Activated naive CD4-positive, alpha-beta T cell treated with anti-CD3 and anti-CD28 coated beads, Interleukin-2, amount 50 U/mL, for 72 hours (primary cell): ENCODE data around the gene GPATCH1. TPM values are rescaled to one million over a fixed set of nuclear protein-coding genes. Genes with fewer than 3 reads are reported as not detected.
"Not testable (repeated sequence)": the region's sequence is repeated elsewhere in the genome, so short reads cannot be mapped to it uniquely, and the experiment has no call there.

Experiments
- ATAC-seq, 2 donors: fragments of 150-1000 bp; cut with Tn5 transposase; 2 replicates each; pipeline ENCODE4 v1.10.0; 2021; ENCODE audit warnings: mild to moderate bottlenecking in 2 of 2, moderate library complexity in 2 of 2
- DNase-seq, 2 donors: peaks; one replicate each; pipeline ENCODE4 v3.0.0; 2021 to 2022; ENCODE audit warnings: low spot score in 2 of 2
- H3K27ac Mint-ChIP-seq, 2 donors: one replicate each; pipeline ENCODE4 v1.8.0; 2022; ENCODE audit warnings: mild to moderate bottlenecking in 2 of 2, mixed read lengths in 2 of 2
- H3K36me3 Mint-ChIP-seq, 2 donors: one replicate each; pipeline ENCODE4 v1.8.0; 2022; ENCODE audit warnings: mixed read lengths in 2 of 2
- H3K9me3 Mint-ChIP-seq, 2 donors: one replicate each; pipeline ENCODE4 v1.8.0; 2022; ENCODE audit warnings: mixed read lengths in 2 of 2
- total RNA-seq, 2 donors: library from RNA; stranded (reverse); gene quantifications; one replicate each; pipeline ENCODE4 v1.2.3, GENCODE V29; 2022

The GPATCH1 gene
- total RNA-seq, 2 donors from 2014 or later, result 12.9 to 15.6 TPM

DNA sequence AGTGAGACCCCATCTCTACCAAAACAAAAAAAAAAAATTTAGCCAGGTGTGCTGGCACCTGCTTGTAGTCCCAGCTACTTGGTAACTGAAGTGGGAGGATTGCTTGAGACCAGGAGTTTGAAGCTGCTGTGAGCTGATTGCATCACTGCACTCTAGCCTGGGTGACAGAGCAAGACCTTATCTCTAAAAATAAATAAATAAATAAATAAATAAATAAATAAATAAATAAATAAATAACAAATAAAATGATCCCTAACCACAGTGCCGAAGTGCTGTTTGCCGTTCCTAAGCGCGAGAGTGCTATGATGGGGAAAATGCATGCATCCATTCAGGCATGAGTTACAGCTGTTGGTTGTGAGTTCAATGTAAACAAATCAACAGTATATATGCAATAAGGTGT is 78.2 kb downstream of the GPATCH1 start:
- peaks cover 0 to 8% of the 10 kb centered on the region in 2 donors for H3K36me3 Mint-ChIP-seq
- ATAC-seq, result no peak
- H3K27ac Mint-ChIP-seq, result no peak overlapping the region
- H3K9me3 Mint-ChIP-seq, result peaks cover 4 to 5% of the 10 kb centered on the region in 2 donors
- no peak for DNase-seq

DNA sequence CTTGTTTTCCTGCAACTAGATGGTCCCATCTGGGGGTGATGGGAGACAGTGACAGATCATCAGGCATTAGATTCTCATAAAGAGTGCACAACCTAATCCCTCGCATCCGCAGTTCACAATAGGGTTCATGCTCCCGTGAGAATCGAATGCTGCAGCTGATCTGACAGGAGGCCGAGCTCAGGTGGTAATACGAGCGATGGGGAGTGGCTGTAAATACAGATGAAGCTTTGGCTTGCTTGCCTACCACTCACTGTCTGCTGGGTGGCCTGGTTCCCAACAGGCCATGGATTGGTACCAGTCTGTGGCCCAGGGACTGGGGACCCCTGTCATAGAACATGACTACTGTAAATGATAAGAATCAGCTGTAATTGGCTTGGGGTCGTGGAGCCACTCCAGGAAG is 78.9 kb downstream of the GPATCH1 start:
- ATAC-seq, result peak in 1 of 2 donors; percentile 17
- H3K36me3 Mint-ChIP-seq, result peaks cover 0 to 8% of the 10 kb centered on the region in 2 donors
- peak overlapping the region in 1 of 2 donors; percentile 78 for H3K27ac Mint-ChIP-seq
- peaks cover 4 to 5% of the 10 kb centered on the region in 2 donors for H3K9me3 Mint-ChIP-seq
- no peak for DNase-seq

DNA sequence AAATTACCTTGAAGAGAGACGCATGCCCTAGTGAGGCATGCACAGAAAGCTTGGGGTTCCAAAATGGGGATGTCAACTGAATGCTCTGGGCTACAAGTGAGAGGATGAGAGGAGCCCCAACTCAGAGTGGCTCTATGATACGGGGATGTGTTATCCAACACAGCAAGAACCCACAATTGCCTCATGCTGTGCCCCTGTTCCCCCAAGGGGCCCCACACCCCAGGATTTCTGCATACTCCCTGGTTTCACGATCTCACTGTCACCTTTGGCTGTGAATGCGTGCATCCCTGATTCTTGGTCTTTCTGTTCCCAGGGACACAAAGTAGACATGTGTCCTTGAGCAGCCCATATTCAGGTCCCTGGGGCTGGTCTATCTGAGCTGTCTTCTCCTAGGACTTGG is 80.2 kb downstream of the GPATCH1 start:
- Mint-ChIP-seq H3K36me3 (peaks cover 0 to 8% of the 10 kb centered on the region in 2 donors), H3K27ac (peak overlapping the region in 1 of 2 donors; percentile 78), H3K9me3 (peaks cover 4 to 5% of the 10 kb centered on the region in 2 donors)
- DNase-seq (no peak), ATAC-seq (no peak)

DNA sequence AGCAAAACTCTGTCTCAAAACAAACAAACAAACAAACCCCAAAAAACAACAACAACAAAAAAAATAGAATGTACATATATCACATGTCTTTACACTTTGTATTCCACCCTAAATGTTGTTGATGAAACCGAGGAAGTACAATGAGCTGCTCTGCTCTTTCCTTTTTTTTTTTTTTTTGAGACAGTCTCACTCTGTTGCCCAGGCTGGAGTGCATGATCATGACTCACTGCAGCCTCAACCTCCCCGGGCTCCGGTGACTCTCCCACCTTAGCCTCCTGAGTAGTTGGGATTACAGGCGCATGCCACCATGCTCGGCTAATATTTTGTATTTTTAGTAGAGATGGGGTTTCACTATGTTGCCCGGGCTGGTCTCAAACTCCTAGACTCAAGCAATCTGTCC is 82.5 kb downstream of the GPATCH1 start:
- Mint-ChIP-seq H3K9me3 (peaks cover 9% of the 10 kb centered on the region in 2 donors), H3K27ac (no peak overlapping the region), H3K36me3 (peaks cover 0 to 13% of the 10 kb centered on the region in 2 donors)
- no peak for DNase-seq
- no peak for ATAC-seq

DNA sequence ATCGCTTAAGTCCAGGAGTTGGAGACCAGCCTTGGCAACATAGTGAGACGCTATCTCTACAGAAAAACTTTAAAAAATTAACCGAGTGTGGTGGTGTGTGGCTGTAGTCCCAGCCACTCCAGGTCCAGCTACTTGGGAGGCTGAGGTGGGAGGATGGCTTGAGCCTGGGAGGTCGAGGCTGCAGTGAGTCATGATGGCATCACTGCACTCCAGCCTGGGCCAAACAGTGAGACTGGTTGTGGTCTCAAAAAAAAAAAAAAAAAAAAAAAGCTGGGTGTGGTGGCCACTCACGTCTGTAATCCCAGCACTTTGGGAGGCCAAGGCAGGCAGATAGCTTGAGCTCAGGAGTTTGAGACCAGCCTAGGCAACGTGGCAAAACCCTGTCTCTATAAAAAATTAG is 85.1 kb downstream of the GPATCH1 start:
- not testable (repeated sequence) for H3K27ac Mint-ChIP-seq, H3K9me3 Mint-ChIP-seq, DNase-seq
- H3K36me3 Mint-ChIP-seq, result peaks cover 0 to 13% of the 10 kb centered on the region in 2 donors
- peak in 1 of 2 donors; percentile 31 for ATAC-seq

DNA sequence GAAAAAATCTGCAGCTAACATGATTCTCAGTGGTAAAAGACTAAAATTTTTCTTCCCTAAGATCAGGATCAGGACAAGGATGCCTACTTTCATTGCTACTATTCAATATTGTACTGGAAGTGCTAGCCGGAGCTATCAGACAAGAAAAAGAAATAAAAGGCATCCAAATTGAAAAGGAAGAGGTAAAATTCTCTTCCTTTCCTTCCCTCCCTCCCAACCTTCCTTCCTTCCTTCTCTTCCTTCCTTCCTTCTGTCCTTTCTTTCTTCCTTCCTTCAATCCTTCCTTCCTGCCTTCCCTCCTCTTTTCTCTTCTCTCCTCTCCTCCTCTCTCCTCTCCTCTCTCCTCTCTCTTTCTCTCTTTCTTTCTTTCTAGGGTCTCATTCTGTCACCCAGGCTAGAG is 86.5 kb downstream of the GPATCH1 start:
- H3K9me3 Mint-ChIP-seq, result peaks cover 5 to 6% of the 10 kb centered on the region in 2 donors
- ATAC-seq (no peak), DNase-seq (no peak)
- no peak overlapping the region for H3K27ac Mint-ChIP-seq
- peaks cover 3 to 16% of the 10 kb centered on the region in 2 donors for H3K36me3 Mint-ChIP-seq

DNA sequence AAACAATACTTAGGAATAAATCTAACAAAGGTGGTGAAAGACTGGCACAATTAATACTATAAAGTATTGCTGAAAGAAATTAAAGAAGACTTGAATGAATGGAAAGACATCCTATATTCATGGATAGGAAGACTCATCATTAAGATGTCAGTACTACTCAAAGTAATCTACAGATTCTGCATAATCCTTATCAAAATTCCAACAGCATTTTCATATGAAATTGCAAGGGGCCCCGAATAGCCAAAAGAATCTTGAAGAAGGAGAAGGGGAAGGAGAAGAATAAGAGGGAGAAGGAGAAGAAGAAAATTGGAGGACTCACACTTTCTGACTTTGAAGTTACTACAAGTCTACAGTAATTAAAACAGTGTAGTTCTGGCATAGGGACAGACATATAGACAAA is 87.5 kb downstream of the GPATCH1 start:
- Mint-ChIP-seq H3K27ac (no peak overlapping the region), H3K9me3 (peaks cover 5 to 6% of the 10 kb centered on the region in 2 donors)

DNA sequence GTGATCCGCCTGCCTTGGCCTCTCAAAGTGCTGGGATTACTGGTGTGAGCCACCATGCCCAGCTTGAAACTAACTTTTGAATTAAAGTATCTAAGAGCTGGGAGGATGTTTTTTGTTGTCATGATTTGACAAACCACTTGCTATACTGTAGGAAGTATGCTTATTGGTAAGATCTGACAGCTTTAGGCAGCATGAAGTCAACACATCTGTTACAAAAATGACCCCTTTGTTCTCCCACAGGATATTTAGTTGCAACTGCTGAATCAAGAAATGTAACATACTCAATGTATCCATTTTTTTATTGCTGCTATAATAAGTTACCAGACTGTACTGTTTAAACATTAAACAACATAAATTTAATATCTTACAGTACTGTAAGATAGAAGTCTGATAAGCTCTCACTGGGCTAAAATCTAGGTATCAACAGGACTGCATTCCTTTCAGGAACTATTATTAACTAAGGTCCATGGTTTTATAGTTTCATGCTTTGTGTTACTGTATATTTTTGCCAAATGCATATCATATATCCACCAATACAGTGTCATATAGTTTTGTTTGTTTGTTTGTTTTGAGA is 90.3 kb downstream of the GPATCH1 start:
- ATAC-seq (no peak), DNase-seq (no peak)
- peaks cover 18 to 24% of the 10 kb centered on the region in 2 donors for H3K36me3 Mint-ChIP-seq
- peaks cover 5 to 6% of the 10 kb centered on the region in 2 donors for H3K9me3 Mint-ChIP-seq
- H3K27ac Mint-ChIP-seq, result no peak overlapping the region

More for the DNA sequence above, 87.5 kb downstream of the GPATCH1 start:
- DNase-seq (no peak), ATAC-seq (no peak)
- peaks cover 7 to 19% of the 10 kb centered on the region in 2 donors for H3K36me3 Mint-ChIP-seq

DNA sequence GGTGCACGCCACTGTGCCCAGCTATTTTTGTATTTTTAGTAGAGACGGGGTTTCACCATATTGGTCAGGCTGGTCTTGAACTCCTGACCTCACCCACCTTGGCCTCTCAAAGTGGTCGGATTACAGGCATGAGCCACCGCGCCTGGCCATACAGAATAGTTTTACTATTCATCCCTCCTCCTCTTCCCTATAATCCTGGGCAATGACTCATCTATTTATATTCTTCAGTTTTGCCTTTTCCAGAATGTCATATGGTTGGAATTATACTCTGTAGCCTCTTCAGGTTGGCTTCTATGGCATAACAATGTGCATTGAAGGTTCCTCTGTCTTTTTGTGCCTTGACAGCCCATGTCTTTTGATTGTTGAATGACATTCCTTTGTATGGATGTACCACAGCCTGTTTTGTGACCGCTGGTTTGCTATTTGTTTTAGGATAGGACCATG is 91.0 kb downstream of the GPATCH1 start:
- ATAC-seq (no peak), DNase-seq (no peak)
- H3K27ac Mint-ChIP-seq, result no peak overlapping the region

DNA sequence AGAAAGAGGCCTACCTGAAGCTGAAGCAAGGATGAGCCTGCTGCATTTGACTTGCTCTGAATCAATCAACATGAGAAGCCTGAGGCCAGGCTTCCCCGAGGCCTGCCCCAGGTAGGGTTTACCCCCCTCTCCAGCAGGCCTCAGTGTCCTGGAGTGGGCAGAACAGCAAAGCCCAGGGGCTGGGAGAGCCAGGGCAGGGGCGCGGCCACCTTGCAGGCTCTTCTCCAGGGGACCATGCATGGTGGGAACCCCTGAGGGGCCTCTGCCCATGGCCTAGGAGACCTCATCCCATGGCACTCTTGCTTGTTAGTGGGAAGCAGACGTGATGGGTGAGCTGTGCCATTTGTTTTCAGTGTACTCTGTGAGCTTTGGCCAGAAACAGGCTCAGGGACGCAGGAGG is 93.2 kb downstream of the GPATCH1 start:
- DNase-seq, result no peak
- Mint-ChIP-seq H3K27ac (no peak overlapping the region), H3K9me3 (no peaks in the 10 kb centered on the region), H3K36me3 (peaks cover 19 to 20% of the 10 kb centered on the region in 2 donors)
- no peak for ATAC-seq

More for the DNA sequence above, 91.0 kb downstream of the GPATCH1 start:
- Mint-ChIP-seq H3K9me3 (peaks cover 5 to 6% of the 10 kb centered on the region in 2 donors), H3K36me3 (peaks cover 20 to 30% of the 10 kb centered on the region in 2 donors)

DNA sequence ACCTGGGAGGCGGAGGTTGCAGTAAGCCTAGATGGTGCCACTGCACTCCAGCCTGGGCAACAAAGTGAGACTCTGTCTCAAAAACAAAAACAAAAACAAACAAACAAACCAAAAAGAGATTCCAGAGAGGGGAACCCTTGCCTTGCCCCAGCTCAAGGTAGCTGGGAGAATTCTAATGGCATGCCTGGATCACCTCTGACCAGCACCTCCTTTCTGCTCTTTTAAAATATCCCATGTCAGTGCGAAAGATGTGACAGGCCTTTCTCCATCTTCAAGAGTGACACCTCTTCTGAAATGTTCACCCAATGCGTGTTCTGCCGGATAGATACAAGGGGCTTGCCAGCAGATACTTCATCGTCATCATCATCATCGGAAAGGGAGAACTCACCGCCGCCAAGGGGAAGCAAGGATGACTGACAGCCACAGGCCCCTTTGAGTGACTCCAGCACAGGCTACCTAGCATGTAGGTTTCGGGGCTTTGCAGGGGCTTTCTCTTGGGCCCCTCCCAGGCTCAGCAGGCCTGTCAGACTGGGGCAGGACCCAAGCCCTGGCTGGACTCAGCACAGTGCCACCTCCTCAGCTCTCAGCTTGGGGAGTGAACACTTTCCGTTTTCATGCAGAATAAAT is 94.3 kb downstream of the GPATCH1 start:
- Mint-ChIP-seq H3K9me3 (no peaks in the 10 kb centered on the region), H3K36me3 (peaks cover 18 to 20% of the 10 kb centered on the region in 2 donors), H3K27ac (peak overlapping the region in 1 of 2 donors; percentile 96)
- no peak for DNase-seq
- no peak for ATAC-seq

DNA sequence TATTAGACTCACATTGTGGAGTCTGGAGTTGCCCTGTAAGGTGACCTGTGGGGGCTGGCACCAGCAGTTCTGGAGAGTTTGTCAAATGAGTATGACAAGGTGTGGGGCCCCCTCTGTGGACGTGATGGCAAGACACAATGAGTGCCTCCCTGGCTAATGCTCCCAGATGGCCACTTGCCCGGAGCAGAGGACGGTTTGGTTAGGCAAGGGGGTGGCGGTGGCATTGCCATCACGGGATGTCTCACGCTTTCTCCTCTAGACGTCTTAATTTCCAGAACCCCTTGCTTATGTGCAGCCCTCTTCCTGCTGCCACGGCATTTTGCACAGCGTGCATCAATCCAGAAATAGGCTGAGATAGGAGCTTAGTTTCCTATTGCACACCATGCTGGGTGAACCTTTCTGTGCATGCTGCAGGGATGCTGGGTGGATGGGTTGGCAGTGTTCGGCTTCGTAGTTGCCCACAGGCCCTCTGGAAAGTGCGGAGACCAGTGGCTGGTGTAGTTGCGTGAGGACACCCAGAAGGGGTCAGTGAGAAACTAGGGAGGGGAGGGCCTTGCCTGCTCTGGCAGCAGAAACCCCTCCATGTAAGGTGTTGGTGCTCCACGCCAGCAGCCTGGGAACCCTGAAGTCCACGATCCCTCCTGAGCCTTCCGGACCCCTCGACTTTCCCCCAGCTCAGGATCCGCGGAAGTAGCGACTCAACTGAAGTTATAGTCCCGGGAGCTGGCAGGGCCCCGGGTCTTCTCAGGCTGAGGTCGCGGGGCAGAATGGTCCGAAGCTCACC is 95.1 kb downstream of the GPATCH1 start:
- H3K9me3 Mint-ChIP-seq, result no peaks in the 10 kb centered on the region
- peaks cover 18 to 20% of the 10 kb centered on the region in 2 donors for H3K36me3 Mint-ChIP-seq
- peak in 1 of 2 donors; percentile 2 for ATAC-seq
- H3K27ac Mint-ChIP-seq, result peak overlapping the region; percentile 96 to 100
- DNase-seq, result peak in 1 of 2 donors; percentile 33

DNA sequence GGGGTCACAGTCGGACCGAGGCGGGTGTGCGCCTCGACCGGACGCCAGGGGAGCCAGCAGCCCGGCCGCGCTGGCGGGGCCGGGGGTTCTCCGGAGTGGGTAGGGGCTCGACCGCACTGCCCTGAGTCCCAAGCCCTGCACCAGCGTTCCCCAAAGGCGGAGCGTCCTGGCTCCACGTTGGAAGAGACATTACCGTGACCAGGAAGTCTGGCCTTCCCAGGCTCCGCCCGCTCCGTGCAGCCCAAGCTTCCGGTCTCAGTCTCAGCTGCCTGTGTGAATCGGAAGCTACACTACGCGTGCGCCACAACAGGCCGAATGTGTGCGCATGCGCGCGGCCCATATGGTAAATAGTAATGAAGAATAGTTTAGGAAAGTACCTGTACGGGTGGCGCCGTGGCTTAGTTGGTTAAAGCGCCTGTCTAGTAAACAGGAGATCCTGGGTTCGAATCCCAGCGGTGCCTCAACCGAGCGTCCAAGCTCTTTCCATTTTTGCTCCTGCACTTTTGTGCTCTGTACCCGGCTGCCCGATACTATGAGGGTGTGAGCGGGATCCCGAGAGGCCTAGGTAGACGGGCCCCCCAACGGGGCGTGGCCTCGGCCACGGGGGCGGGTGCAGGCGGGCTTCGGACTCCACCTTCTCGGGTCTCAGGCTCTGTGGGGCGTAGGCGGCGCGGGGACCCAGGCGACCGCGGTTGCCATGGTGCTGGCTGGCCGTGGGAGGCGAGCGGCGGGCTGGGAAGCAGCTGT is 95.9 kb downstream of the GPATCH1 start:
- ATAC-seq, result peak; percentile 88 to 90
- DNase-seq, result peak; percentile 95 to 97
- H3K9me3 Mint-ChIP-seq, result no peaks in the 10 kb centered on the region

DNA sequence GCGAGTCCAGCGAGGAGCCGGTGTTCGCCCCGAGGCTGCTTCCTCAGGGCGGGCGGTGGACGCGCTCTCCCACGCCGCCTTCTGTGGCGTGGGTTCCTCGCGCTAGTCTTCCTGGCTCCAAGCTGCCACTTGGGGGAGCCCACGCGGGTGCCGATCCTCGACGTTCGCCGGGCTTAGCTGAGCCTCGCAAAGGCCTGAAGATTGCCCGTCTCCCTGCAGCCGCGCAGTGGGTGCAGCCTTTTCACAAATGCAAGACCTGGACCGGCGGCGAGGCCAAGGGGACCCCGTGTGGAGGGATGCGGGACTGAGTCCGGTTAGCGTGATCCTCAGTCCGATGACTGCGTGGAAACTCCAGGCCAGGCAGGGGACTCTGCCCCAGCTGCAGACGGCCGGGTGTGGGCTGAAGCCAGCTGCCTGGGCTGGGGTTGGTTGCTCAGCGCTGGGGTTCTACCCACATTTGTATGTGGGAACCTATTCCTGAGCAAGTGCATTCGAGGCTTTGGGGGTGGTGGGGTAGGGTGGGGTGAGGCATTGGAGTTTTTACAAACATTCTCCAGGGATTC is 96.5 kb downstream of the GPATCH1 start:
- DNase-seq (no peak), ATAC-seq (peak in 1 of 2 donors; percentile 37)
- Mint-ChIP-seq H3K9me3 (no peaks in the 10 kb centered on the region), H3K36me3 (peaks cover 14 to 16% of the 10 kb centered on the region in 2 donors), H3K27ac (peak overlapping the region; percentile 79 to 96)

More for the DNA sequence above, 95.9 kb downstream of the GPATCH1 start:
- Mint-ChIP-seq H3K36me3 (peaks cover 18 to 20% of the 10 kb centered on the region in 2 donors), H3K27ac (peak overlapping the region; percentile 96 to 100)
